A204.1 (cell line): ENCODE results near the gene ARRB1.
"Not testable (repeated sequence)": the region's sequence is repeated elsewhere in the genome, so short reads cannot be mapped to it uniquely, and the experiment has no call there.

Experiments used
- FAIRE-seq: peaks from 2 replicates; lab custom pipeline; 2012; peaks lifted over from hg19 to GRCh38; lab: Jason Lieb, UNC

ARRB1 gene

GRCh38 chr11:75371949-75372876 lies 20.8 kb upstream of the ARRB1 start:
- FAIRE-seq, result no peak

DNA sequence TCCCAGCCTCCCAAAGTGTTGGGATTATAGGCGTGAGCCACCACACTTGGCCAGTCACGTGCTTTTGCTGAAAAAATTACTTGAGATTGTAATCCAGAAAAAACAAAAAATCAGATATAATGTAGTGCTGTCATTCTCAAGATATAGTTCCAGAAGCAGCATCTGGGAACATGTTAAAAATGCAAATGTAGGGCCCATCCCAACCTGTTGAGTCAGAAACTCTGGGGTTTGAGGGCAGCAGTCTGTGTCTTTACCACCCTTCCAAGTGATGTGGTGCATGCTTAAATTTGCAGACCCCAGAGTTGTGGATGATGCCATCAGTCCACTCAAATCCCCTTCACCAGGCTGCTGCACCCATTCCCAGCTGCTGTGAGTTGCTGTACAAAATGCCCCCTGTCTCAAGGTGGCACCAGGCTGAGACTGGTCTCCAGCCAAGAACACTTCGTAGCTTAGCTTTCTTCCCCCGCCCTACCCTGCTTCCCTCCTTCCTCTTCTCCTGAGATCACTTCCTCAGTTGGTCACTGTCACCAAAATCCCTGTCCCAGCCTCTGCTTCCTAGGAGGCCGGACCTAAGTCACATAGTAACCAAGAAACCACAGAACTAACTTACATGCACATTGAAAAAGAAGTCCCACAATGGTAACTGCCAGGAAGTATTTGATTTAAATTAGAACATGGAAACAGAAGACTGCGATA lies 18.2 kb upstream of the ARRB1 start:
- FAIRE-seq, result no peak

- FAIRE-seq, result not testable (repeated sequence)
Measured at GRCh38 chr11:75366826-75367225, 15.4 kb upstream of the ARRB1 start.

GRCh38 chr11:75365711-75366181 lies 14.3 kb upstream of the ARRB1 start:
- FAIRE-seq, result no peak

- not testable (repeated sequence) for FAIRE-seq
Measured at GRCh38 chr11:75362285-75362684, 10.8 kb upstream of the ARRB1 start.

GRCh38 chr11:75356613-75357012 lies 5.2 kb upstream of the ARRB1 start:
- no peak for FAIRE-seq

GRCh38 chr11:75355051-75355450 lies 3.6 kb upstream of the ARRB1 start:
- no peak for FAIRE-seq

DNA sequence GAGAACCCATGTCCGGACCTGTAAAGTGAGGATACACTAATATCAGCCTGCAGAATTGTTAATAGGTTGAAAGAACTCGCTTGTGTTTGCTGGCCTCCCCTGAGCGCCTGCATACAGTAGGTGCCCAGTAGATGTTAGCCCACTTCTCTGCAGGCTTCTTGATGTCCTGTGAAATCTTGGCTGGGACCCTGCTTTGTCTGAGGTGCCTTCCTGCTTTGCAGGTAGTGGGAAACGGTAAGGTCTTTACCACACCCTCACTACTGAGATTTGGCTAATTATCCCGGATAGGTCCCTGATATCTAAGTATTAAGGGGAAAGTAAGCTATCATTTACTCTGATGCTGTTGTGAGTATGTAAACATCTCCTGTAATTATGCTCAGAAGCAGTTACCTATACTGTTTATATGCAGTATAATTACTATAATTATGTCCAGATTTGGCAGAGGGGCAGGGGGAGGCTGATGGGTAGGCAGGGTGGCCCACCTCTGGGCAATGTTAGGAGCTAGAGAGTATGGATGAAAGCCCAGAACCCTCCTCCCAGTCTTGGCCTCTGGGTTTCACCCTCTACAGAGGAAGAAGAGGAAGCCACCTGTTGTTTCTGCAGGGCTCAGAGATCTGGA lies 1.2 kb upstream of the ARRB1 start:
- no peak for FAIRE-seq

DNA sequence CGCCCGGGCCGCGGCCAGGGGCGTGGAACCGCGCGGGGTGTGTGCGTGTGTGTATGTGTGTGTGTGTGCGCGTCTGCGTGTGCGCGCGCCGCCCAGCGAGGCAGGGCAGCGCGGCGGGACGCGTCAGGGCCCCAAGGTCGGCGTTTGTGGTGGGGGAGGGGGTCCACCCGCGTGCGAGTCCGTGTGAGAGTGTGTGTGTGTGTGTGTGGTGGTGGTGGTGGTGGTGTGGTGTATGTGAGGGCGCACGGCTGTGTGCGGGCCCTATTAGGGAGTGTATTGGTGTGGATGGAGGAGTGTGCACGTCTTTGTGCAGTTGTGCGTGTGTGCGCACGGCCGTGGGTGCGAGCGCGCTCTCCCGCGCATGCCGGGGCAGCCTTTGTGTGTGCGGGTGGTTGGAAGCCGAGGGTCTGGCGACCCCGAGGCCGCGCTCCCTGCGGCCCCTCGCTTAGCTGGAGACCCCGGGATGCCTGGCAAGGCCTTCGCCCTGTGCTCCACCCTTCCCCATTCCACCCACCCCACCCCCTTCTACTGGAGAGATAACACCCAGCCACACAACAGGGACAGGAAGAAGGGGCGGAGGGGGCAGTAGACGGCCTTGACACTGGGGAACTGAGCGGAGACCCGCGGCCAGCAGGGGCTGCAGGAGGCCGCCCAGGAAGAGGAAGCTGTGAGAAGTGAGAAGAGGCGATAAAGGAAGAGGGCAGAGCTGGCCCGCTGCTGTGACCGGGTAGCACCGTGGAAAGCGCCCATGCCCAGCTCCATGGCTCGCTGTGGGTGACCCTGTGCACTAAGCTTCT lies 528 bp upstream of the ARRB1 start:
- FAIRE-seq, result no peak

DNA sequence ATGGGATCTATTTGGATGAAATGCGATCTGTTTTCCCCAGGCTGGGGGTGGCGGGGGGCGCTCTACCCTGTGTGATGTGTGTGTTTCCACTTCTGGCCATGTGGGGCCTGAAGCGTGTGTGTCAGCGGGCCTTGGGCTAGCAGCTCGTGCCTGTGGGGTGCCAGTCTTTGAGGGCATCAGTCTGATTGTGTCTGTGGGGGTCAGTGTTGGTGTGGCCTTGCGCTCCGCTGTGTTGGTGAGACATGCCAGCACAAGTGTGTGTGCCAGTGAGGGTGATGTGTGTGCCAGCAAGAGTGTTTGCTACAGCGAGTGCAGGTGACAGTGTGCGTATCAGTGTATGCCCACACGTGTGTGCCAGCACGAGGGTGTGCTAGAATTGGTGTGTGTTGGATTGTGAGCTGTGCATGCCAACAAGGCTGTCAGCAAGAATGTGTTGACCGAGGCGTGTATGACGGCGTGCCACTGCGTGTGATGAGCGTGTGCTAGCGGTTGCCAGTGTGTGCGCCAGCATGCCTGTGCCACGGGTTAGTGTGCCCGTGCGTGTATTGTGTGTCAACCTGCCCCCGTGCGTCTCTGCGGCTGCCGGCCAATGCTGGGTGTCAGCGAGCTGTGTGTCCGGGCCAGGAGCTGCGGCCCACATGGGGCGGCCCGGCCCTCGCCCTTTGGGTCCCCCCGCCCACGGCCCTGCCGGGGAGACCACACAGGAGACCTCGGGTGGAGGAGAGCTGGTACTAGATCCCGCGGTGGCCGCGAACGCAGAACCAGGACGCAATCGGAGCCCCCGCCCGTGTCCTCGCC lies 519 bp downstream of the ARRB1 start:
- FAIRE-seq, result no peak

- no peak for FAIRE-seq
Measured at GRCh38 chr11:75350122-75350742, 1.2 kb downstream of the ARRB1 start.

- no peak for FAIRE-seq
Measured at GRCh38 chr11:75349521-75350116, 1.8 kb downstream of the ARRB1 start.

- FAIRE-seq, result no peak
Measured at GRCh38 chr11:75347781-75348566, 3.5 kb downstream of the ARRB1 start.

GRCh38 chr11:75346912-75347647 lies 4.4 kb downstream of the ARRB1 start:
- no peak for FAIRE-seq

- FAIRE-seq, result no peak
Measured at GRCh38 chr11:75346296-75346695, 5.2 kb downstream of the ARRB1 start.

GRCh38 chr11:75345455-75346160 lies 5.9 kb downstream of the ARRB1 start:
- FAIRE-seq, result no peak

DNA sequence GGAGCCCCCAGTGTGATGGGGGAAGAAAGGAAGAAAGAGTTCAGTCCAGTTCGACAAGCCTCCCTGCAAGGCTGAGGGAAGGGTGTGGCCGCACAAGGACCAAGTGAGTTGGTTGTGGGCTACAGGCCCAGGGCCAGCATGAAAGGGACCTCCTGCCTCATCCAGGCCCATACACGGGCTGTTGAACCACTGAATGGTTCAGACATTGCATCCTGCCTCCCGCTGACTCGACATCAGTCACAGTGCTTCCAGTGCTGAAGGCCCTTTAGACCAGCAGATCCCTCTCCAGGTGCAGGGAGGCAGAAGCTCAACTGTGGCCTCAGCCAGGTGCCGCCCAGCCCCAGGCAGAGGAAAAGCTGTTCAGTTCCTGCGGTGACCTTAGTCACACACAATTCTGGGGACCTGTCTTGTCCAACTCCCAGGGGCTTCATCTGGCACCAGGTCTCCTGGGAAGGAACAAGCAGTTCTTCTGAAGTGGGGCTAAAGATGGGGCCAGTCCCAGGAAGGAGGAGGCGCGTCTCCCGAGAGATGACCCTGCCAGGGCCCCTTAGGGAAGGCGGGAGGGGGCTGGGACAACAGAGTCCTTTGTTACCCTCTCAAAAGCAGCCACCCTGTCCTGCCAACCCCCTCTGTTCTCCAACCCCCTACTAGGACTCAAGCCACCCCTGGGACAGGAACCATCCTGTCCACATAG lies 6.6 kb downstream of the ARRB1 start:
- FAIRE-seq, result no peak

DNA sequence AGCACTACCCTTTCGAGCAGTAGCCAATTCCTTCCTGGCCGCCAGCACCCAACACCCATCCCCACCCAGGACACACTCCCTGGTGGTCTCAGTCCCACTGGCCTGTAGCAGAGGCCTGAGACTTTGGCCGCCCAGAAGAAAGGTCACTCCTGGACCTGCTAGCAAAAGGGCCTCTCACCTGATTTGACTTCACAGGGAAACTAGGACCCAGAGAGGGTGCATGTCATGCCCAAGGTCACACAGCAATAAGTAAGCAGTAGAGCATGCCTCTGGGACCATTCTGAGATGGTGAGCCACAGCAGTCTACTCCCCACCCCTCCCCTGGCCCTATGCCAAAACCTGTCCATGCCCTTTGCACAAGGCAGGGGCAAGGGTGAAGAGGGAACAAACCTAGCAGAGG lies 7.3 kb downstream of the ARRB1 start:
- no peak for FAIRE-seq
